ENCODE measurements around the gene ZBTB32.

GRCh38 chr19:35673121-35673804, 31.1 kb upstream of the ZBTB32 start:
- TF ChIP-seq CHD2 (IDR thresholded peaks at IDR 0.05; ENCODE audit: low read length, partially characterized antibody) (no peak), CTCF (IDR thresholded peaks at IDR 0.05) (no peak), MXI1 (IDR thresholded peaks at IDR 0.05; ENCODE audit: low read depth, low read length) (no peak), MAX (IDR thresholded peaks at IDR 0.05; ENCODE audit: low read depth) (0 out of 2 replicates have a peak, but pooled peaks have one; percentile 31), USF1 (IDR thresholded peaks at IDR 0.05; ENCODE audit: borderline replicate concordance, low read depth) (no peak), EP300 (IDR thresholded peaks at IDR 0.05; ENCODE audit: borderline replicate concordance in 1 of 2, low read depth in 1 of 2, low read length in 1 of 2) (no peak), SIN3A (IDR thresholded peaks at IDR 0.05; ENCODE audit: borderline replicate concordance, low read depth, low read length) (no peak)
